Measurements from ENCODE around the gene KLHL30. TPM values are rescaled to one million over a fixed set of nuclear protein-coding genes. Genes with fewer than 3 reads are reported as not detected.

KLHL30 gene
- total RNA-seq, 1 experiment from 2014 or later = not detected

- no peak overlapping the region for H3K27ac ChIP-seq (ENCODE audit: insufficient read length, low read depth, low read length)
- H3K4me3 Mint-ChIP-seq = no peak overlapping the region
Observed at GRCh38 chr2:238107525-238108422, 30.7 kb upstream of the KLHL30 start.

More at GRCh38 chr2:238107525-238108422, 30.7 kb upstream of the KLHL30 start:
- Histone ChIP-seq H4K5ac (ENCODE audit: insufficient read length, low read depth, low read length) (no peak overlapping the region), H3K4me2 (ENCODE audit: insufficient read depth, insufficient read length, low read length) (no peak overlapping the region), H3K79me2 (ENCODE audit: insufficient read depth, low read length) (no peaks in the 10 kb centered on the region), H3K4me1 (ENCODE audit: insufficient read depth, low read length) (no peaks in the 10 kb centered on the region; the same call in 1 of the 2 replicates), H4K20me1 (ENCODE audit: control insufficient read depth, insufficient read depth, insufficient read length) (no peaks in the 10 kb centered on the region), H2AK5ac (ENCODE audit: insufficient read length, low read length) (no peak overlapping the region), H2BK5ac (ENCODE audit: insufficient read length, low read length) (no peak overlapping the region), H3K9ac (ENCODE audit: extremely low read depth, insufficient read length, low read length) (no peak overlapping the region), H4K8ac (replicated peaks; ENCODE audit: insufficient read length, low read depth, low read length) (no peak overlapping the region), H3T11ph (ENCODE audit: low read length) (no peak overlapping the region), H3K23ac (ENCODE audit: insufficient read length, low read depth, low read length) (no peak overlapping the region), H2BK20ac (ENCODE audit: low read depth, low read length, poor library complexity, severe bottlenecking) (no peak overlapping the region), H3K23me2 (ENCODE audit: insufficient read length, low read depth, low read length, poor library complexity, severe bottlenecking) (no peaks in the 10 kb centered on the region), H3K14ac (ENCODE audit: insufficient read depth, low read length) (no peak overlapping the region), H2BK15ac (ENCODE audit: low read depth, low read length) (no peak overlapping the region), H3K56ac (ENCODE audit: insufficient read length, low read depth, low read length) (no peak overlapping the region), H3K9me3 (ENCODE audit: control insufficient read depth, low read depth, low read length) (no peaks in the 10 kb centered on the region), H3K4ac (ENCODE audit: low read depth, low read length) (no peak overlapping the region), H2AFZ (ENCODE audit: low read length) (no peak overlapping the region), H2BK120ac (ENCODE audit: low read depth, low read length, poor library complexity, severe bottlenecking) (no peak overlapping the region), H3K79me1 (ENCODE audit: insufficient read depth, low read depth, low read length, poor library complexity, severe bottlenecking) (no peaks in the 10 kb centered on the region), H3K27me3 (ENCODE audit: insufficient read depth, low read length) (no peaks in the 10 kb centered on the region), H4K91ac (ENCODE audit: insufficient read length, low read depth, low read length) (no peak overlapping the region), H2BK12ac (ENCODE audit: insufficient read length, low read depth, low read length) (no peak overlapping the region), H3K18ac (ENCODE audit: insufficient read length, low read depth, low read length) (no peak overlapping the region)
- WGBS (ENCODE audit: extremely low coverage, insufficient read length, low lambda C conversion rate) = no CpG with 5 or more reads among the region's 28 CpGs
- peak overlapping the region in 1 of 3 experiments; percentile 91; a peak in 1 of 7 replicates for H3K27ac Mint-ChIP-seq
- peaks cover 7 to 8% of the 10 kb centered on the region in 2 experiments for H3K9me3 Mint-ChIP-seq
- H3K4me1 Mint-ChIP-seq = peaks cover 19 to 26% of the 10 kb centered on the region in 2 experiments
- TF ChIP-seq CTCF (conservative IDR thresholded peaks at IDR 0.05) = no peak
- DNase-seq = peak; percentile 44
- H3K36me3 Mint-ChIP-seq (ENCODE audit: insufficient read depth in 1 of 3, low read depth in 3 of 3) = peaks cover 0 to 3% (median 0%) of the 10 kb centered on the region in 3 experiments; a peak in 2 of 7 replicates
- no peaks in the 10 kb centered on the region; the same call in none of the 2 replicates for H3K27me3 Mint-ChIP-seq (ENCODE audit: low read depth)
